GM12864 (cell line): ENCODE data around the gene CACNA1C.
"Not testable (repeated sequence)": the region's sequence is repeated elsewhere in the genome, so short reads cannot be mapped to it uniquely, and the experiment has no call there.

Source experiments
- DNase-seq: peaks from one replicate; pipeline ENCODE4 v3.0.0-alpha.2; 2011; ENCODE audit warnings: low read depth
- H3K4me3 ChIP-seq: 2 replicates; pipeline ENCODE4 v1.5.1; 2011; ENCODE audit warnings: mild to moderate bottlenecking, low read depth, low read length, control low read depth
- CTCF ChIP-seq: IDR thresholded peaks from 2 replicates; pipeline ENCODE4 v1.5.1; 2011; ENCODE audit warnings: low read depth, mild to moderate bottlenecking, moderate library complexity, low read length, control low read depth, inconsistent platforms; ENCODE audit errors: missing control alignments

Gene CACNA1C

GRCh38 chr12:2683283-2684025 lies 630.7 kb downstream of the CACNA1C start:
- TF ChIP-seq CTCF, result no peak
- H3K4me3 ChIP-seq, result no peak overlapping the region
- DNase-seq, result no peak

DNA sequence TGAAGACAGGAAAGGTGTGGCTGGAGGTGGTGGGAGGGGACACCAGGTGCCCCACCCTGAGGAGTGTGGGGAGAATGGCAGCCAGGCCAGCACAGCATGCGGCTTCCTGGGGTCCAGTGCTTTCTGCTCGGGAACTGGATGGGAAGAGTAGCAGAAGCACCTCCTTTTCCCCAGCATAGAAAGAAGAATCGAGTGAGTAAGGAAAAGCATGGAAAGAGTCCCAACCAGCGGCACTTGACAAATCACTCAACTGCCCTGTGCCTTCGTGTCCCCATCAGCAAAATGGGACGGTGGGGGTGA lies 631.2 kb downstream of the CACNA1C start:
- DNase-seq, H3K4me3 ChIP-seq: not testable (repeated sequence)

- not testable (repeated sequence) for DNase-seq
Observed at GRCh38 chr12:2685620-2686279, 633.0 kb downstream of the CACNA1C start.

GRCh38 chr12:2686280-2686646 lies 633.5 kb downstream of the CACNA1C start:
- DNase-seq, result no peak
- TF ChIP-seq CTCF, result no peak

More at GRCh38 chr12:2685620-2686279, 633.0 kb downstream of the CACNA1C start:
- H3K4me3 ChIP-seq, result not testable (repeated sequence)

DNA sequence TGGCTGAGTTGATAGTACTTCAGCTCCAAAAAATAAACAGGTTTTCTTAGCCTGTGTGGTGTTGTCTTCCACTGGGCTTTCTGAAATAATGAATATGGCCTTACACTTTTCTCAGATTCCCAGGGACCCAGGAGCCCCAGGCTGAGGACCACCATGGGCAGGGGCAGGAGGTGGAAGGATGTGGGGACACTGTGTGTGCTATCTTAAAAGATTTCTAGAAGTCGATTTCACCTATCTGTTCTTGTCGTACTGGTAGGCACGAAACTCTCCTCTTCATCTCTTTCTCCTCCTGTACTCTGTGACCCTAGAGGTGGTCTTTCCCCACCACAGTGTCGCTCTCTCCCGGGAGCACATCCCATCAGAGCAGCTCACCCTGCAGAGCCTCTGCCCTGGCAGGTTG lies 634.3 kb downstream of the CACNA1C start:
- no peak for DNase-seq
- TF ChIP-seq CTCF, result no peak

More at GRCh38 chr12:2686280-2686646, 633.5 kb downstream of the CACNA1C start:
- no peak overlapping the region for H3K4me3 ChIP-seq

GRCh38 chr12:2687726-2688125 lies 634.9 kb downstream of the CACNA1C start:
- TF ChIP-seq CTCF, result no peak
- no peak overlapping the region for H3K4me3 ChIP-seq
- no peak for DNase-seq

More for the DNA sequence above, 634.3 kb downstream of the CACNA1C start:
- no peak overlapping the region for H3K4me3 ChIP-seq

DNA sequence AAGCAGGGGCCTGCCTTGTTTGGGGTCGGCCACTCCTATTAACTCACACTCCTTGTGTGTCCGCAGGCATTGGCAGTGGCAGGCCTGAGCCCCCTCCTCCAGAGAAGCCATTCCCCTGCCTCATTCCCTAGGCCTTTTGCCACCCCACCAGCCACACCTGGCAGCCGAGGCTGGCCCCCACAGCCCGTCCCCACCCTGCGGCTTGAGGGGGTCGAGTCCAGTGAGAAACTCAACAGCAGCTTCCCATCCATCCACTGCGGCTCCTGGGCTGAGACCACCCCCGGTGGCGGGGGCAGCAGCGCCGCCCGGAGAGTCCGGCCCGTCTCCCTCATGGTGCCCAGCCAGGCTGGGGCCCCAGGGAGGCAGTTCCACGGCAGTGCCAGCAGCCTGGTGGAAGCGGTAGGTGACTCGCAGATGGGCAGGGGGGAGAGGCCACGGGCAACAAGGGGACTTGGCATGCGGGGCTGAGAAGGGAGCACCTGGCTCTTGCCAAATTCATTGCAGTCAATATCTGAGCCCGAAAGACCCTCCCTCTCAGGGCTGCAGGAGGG lies 635.7 kb downstream of the CACNA1C start:
- no peak overlapping the region for H3K4me3 ChIP-seq
- no peak for TF ChIP-seq CTCF
- no peak for DNase-seq

GRCh38 chr12:2689393-2689792 lies 636.6 kb downstream of the CACNA1C start:
- DNase-seq, result no peak
- no peak overlapping the region for H3K4me3 ChIP-seq
- no peak for TF ChIP-seq CTCF
